Pons (tissue), 1 donor: Measurements from ENCODE around the gene AK1.
"Not testable (repeated sequence)": the region's sequence is repeated elsewhere in the genome, so short reads cannot be mapped to it uniquely, and the experiment has no call there.

Experiments
- DNase-seq: peaks from one replicate; pipeline ENCODE4 v3.0.0-alpha.2; 2016; ENCODE audit warnings: low spot score

Gene AK1

DNA sequence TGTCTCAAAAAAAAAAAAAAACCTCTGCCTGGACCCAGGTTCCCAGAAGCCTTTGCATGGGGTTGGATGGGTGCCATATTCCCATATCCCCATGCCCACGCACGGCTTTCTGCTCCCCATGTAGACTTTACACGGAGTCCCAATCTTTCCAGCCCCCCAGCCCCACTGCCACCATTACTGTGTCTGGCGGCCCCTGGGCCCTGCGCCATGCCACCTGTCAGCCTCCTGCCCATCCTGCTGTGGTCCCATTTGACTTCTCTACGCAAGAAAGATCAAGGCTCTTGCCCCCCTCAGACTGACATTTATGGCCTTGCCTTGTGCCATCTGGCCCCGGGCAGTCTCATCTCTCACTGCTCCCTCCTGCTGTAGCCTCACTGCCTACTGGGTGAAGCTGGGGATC, 6.5 kb upstream of the AK1 start:
- DNase-seq: no peak

DNA sequence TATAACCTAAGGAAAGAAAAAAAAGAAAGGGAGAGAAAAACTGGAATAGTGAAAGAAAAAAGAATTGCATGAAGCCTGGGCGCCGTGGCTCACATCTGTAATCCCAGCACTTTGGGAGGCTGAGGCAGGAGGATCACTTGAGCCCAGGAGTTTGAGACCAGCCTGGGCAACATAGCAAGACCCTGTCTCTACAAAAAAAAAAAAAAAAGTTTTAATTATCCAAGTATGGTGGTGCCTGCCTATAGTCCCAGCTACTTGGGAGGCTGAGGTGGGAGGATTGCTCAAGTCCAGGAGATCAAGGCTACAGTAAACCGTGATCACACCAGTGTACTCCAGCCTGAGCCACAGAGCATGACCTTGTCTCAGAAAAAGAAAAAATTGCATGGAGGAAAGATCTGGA, 4.2 kb upstream of the AK1 start:
- not testable (repeated sequence) for DNase-seq

DNA sequence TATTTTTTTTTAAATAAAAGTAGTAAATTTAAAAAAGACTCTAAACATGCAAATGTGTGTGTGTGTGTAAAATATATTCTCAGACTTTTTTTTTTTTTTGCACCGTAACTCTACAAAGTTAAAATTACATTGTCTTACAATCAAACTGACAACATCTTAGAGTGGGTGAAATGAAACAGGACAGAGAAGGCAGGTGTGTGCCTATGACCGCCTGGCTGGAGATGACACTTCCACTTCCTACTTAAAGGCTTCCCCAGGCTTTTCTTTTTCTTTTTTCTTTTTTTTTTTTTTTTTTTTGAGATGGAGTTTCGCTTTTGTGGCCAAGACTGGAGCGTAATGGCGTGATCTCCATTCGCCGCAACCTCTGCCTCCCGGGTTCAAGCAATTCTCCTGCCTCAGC, 2.7 kb upstream of the AK1 start:
- no peak for DNase-seq

DNA sequence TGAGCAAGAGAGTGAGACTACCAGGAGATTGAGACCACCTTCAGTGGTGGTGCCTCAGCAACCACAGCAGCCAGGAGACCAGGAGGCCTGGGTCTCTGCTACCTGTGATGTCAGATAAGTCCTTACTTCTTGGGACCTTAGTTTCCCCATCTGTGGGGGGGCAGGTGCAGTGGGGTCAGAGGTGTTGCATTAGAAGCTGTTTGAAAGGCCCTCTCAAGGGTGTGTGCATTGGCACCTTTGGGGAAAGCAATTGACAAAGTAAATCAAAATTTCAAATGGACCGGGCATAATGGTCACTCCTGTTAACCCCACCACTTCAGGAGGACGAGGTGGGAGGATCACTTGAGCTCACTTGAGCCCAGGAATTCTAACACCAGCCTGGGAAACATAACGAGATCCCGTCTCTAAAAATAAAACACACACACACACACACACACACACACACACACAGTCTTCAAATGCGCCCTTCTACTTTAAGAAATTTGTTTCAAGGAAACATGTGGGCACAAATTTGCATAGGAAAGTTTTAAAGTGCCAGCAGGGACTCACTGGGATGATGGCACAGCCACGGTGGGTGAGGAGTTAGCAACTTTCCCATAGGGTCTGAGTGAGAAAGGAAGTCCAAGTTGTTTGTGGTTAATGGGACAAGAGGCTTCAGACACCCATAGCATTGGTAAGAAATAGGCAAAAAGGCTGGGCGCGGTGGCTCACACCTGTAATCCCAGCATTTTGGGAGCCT, 1.3 kb upstream of the AK1 start:
- no peak for DNase-seq

DNA sequence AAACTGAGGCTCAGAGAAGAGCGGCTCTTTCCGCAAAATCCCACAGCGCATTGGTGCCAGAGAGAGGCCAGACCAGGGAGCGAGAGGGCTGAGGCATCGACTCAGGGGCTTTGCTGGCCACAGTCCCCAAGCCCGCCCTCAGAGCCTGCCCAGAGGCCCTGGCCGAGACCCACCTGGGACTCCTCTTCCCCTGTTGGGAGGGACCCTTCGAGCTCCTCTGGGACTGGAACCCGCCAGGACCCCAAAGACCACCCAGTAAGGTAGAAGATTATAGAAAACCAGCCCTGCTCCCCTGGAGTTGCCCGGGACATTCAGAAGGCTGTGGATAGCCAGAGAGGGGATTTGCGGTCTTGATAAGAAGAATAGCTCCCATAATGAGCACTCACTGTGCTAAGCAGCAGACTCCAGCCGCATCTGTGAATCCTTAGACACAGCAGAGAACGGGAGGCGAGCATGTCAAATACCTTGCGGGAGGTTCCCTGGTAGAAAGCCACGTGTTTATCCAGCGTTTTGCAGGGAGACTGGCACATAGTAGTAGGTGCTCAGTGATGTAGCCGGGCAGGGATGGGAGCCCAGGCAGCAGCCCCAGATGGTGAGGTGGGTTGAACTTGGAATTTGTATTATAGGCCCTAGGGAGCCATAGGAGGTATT, 651 bp upstream of the AK1 start:
- DNase-seq: no peak

DNA sequence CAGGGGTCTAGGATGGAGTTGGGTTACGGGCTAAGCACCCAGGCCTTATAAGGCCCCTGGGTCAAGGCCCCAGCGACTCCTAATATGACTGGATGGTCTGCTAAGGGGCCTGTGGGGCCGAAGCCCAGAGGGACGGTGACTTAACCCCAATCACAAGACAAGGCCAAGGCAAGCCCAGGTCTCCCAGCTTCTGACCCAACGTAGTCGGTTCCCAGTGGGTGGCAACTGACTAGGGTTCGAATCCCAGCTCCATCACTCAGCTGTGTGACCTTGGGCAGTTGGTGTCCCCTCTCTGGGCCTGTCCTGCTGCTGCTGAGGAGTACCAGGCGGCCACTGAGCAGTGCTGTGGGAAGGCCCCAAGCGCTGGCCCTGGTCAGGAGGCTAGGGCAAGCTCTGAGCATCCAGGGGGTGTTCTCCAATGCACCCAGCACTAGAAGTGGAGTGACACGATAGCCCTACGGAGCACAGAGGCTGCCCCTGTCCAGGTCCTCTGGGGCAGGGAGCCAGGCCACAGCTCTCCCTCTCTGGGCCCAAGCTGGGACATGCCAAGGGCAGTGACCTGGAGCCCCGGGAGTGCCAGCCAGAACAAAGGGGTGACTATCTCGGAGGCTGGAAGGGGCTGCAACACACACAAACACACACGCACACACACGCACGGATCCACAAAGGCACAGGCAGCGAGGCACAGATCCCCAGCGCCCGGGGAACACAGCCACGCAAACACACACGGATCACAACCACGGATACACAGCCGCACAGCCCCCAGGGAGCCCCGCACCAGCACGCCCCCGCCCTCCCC, 512 bp downstream of the AK1 start:
- DNase-seq: no peak

DNA sequence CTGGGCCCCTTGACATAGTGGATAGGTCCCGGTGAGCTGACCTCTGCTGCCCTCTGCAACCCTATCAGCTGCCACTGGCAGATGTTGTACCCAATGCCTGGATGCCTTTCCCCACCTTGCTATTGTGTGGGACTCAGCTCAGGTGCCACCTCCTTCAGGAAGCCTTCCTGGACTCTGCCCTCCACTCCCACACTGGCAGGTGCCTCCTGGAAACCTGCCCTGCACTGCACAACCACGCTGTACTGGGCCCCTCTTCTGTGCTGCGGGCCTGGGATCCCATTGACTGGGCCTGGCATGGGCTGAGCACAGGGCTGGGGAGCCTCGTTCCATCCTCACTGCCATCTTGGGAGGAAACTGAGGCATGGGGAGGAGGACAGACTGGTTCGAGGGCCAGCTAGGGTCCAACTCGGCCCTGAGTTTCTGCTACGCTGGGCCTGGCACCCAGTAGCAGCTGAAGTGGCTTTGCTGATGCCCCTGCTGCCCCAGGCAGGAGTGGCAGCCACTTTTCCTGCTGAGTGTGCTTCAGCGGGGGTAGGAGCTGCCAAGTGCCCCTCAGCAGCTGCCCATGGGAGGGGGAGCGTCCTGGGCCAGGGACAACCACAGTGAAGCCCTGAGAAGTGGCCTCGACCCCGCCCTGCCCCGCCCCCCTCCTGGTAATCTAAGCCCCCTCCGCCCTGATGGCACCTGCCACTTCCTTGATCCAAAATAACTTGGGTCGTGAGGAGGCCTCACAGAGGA, 1.3 kb downstream of the AK1 start:
- no peak for DNase-seq

DNA sequence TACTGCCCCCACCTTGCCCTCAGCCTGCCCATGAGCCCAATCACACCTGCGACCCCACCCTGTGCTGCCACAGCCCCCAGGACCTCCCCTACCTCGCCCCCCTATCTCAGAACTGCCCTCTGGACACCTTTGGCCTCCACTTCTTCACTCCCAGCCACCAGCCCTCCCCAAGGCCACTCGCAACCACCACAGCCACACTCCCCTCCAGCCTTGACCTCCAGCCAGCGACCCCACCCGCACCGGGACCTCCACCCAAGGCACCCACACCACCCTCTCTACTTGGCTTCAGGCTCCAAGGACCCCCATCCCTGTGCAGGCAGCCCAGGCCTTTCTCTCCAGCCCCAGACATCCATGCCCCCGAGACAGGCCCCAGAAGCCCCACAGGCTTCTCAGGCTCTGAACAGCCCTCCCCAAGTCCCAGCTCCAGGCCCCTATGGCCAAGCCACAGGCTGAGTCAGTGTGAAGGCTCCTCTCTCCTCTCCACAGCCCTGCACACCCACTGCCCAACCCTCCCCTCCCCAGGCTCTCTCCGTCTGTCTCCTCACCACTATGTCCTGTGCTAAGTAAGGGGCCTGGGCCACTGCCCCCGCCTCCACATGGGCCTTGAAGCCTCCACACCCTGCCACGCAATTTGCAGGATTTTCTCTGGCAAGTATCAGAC, 2.0 kb downstream of the AK1 start:
- no peak for DNase-seq

DNA sequence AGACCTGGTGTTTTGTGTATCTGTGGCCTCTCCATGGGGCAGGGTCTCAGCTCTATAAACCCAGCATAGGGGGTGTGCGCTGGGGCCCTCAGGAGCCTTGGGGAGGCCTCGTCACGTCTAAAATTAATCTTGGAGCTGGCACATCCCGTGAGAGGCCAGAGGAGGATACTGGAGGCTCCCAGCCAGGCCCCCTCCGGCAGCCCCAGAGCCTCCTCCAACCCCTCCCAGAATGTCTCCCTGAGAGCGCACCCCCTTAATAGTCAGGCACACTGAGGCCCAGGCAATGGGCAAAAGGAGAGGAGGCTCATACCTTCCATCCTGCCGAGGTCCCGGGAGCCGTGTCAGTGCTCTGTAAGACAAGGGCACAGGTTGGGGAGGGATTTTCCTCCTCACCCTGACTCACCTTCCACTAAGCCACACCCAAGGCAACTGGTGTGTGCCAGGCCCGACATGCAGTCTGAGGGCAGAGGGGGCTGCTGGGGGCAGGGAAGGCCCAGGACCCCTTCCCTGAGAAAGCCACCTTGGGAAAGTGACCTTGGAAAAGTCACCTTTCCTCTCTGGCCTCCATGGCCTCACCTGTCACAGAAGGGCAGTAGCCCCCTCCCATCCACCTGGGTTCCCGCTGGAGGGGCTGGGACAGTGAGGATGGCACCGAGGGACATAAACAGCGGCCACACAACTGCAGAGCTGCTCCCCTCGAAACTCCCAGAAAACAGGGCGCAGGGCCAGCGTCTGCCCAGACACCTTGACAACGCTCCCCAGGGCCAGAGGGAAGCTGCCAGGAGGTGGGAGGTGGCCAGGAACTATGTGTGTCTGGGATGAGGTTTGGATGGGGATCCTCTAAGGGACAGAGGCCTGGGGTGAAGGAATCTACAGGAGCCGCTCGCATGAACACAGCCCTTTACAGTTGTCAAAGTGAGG, 2.9 kb downstream of the AK1 start:
- DNase-seq: no peak

DNA sequence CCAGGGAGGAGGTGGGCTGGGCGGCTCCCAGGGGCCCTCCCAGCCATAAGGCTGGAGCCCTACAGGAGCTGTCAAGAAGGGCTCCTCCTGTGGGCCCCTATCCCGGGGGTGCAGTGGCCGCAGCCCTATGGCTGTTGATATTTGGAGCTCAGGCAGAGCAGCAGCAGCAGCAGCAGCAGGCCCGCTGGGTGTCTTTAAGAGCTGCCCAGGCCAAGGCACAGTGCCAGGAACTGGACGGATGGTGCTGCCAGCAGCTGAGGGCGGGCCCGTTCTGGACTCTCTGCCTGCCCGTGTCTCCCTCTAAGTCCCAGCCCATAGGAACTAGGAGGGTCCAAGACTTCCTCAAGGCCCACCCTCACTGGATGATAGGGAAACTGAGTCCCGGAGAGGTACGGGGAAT, 3.6 kb downstream of the AK1 start:
- peak; percentile 82 for DNase-seq

DNA sequence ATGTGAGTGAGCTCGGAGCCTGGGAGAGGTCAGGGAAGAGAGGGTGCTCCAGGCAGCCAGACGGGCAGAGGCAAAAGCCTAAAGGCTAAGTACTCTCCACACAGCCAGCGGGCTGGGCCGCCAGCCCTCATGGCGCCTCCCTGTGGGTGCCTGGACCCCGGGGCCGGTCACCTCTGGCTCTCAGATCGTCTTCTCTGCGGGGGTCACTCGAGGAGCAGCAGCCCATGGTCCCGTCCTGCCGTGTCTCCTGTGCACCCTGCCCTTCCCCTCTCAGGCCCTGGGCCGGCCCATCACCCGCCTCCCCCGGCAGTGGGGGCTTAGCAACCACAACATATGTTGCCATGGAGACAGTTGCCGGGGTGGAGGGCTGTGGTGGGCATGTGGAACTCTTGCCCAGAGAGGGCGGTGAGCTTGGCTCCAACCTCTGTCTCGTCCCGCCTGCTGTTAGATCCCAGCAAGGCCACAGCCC, 4.2 kb downstream of the AK1 start:
- no peak for DNase-seq

DNA sequence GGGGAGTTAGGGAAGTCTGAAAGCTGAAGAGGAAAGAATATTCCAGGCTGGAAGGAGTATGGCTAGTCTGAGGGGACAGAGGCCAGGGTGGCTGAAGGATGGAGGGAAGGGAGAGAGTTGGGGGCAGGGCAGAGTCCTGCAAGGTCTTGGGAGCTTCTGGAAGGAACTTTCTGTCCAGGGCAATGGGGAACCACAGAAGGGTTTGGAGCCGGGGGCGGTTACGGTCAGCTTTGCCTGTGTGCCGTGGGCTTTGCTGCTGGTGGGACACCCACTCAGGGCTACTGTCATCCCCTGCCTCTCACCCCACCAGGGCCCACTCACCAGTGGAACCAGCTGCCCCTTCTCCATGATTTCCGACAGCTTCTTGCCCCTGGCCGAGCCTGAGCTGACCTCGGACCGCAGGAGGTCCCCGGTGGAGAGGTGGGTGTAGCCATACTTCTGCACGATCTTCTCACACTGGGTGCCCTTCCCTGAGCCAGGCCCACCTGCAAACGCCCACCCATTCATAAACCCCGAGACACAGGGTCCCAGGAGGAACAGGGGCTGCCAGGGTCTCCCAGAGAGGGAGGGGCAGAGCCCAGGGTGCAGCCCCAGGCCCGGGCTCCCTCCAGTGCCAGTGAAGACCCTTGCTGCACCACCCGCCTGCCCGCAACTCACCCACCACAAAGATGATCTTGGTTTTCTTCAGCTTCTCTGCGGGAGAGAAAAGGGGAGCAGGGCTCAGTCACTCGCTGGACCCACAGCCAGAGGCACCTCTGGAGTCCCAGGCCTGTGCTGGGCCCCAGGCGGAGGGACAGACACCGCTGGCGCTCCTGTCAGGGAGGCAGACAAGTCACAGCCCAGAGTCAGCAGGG, 4.9 kb downstream of the AK1 start:
- DNase-seq: no peak

DNA sequence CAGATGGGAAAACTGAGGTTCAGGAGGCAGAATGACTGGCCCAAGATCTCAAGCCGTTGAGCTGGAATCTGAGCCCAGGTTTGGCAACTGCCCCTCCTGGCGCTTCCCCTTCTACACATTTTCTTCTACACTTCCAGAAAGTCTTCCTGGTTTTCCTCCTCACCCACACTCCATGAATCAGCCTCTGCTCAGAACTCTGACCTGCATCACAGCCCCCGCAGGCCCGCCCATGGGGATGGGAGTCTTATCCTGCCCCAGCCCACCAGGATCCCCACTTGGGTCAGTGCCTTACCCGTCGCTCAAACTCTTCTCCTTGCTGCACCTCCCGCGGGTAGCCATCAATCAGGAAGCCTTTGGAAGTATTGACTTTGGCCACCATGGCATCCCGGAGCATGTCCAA, 5.9 kb downstream of the AK1 start:
- no peak for DNase-seq

DNA sequence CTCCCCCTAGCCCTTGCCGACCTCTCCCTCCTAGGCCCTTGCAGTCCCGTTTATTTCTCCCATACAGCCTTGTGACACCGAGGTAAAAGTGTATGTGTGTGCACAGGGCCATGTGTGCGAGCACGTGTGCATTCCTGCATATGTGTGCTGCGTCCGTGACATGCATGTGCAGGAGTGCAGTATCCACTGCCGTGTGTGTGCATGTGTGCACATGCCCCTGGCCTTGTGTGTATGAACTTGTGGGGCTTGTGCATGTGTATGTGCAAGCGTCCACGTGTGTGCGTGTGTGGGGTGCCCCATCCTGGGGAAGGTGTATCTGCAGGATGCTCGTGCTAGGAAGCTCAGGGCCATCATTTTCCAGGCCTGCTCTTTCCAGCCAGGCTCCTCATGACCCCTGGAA, 6.6 kb downstream of the AK1 start:
- no peak for DNase-seq

DNA sequence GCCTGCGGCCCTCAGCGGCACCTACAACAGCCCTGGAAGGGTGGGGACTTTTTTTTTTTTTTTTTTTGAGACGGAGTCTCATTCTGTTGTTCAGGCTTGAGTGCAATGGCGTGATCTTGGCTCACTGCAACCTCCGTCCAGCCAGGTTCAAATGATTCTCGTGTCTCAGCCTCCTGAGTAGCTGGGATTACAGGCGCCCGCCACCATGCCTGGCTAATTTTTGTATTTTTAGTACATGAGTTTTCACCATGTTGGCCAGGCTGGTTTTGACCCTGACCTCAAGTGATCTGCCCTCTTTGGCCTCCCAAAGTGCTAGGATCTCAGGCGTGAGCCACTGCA, 7.4 kb downstream of the AK1 start:
- DNase-seq: not testable (repeated sequence)

DNA sequence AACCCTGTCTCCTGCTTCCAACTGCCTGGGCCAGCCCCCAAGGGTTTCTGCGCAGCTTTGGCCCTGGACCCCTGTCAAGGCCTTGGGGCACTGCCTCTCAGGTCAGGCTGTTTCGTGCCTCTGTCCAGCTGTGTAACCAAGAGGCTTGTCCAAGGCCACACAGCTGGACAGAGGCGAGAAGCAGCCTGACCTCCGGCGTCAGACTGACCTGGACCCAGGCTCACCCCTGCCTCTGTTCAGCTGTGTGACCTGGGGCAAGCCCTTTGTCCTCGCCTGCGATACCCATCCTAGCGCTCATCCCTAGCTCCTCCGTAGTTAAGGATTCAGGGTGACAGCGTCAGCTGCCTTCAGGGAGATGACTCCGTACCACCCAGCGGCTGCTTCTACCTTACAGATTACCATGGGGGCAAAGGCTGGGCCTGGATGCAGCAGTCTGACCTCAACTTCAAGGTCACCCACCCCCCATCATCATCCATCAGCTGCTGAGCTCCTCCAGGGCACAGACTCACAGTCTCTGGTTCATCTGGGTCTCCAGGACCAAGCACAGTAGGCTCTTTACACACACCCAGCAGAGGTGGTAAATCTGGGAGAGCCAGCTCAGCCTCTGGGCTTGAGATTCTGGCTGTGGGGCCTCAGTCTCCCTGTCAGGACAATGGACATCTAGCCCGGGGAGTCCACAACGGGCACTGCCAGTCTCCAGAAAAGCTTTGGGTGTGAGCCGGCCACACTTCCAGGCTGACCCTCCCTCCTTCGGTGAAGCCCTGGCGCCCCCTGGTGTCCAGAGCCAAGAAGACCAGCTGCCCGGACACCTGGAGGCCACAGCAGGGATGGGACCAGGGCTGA, 7.9 kb downstream of the AK1 start:
- peak; percentile 64 for DNase-seq

DNA sequence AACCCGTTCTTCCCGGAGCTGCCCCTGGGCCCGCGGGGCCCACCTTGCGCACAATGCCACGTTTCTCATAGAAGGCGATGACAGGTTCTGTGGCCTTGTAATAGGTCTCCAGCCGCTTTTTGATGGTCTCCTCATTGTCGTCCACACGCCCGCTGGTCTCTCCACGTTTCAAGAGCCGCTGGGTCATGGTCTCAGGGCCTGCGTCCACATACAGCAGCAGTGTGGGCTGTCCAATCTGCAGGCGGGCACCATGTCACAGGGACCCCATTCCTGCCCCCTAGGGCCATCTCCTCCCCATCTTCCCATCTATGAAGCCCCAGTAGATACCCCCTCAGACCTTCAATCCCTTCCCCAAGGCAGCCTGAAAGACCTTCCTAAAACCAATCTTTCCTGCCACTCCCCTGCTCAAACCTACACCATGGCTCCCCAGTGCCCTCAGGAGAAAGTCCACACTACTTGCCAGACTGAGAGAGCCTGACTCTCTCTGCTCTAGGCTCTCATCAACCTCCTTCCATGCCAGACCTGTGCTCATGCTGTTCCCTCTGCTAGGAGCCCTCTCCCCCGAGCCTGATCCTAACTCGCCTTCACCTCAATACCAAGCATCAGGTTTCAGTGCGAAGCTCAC, 9.1 kb downstream of the AK1 start:
- DNase-seq: no peak
